Panc1 (cell line): ENCODE data around the gene OTOF.

ENCODE experiments used
- CTCF ChIP-seq: fragments of 450-650 bp; IDR thresholded peaks from 2 replicates; pipeline ENCODE4 v1.5.1; 2017; ENCODE audit warnings: mild to moderate bottlenecking
- POLR2AphosphoS5 ChIP-seq: IDR thresholded peaks from 2 replicates; pipeline ENCODE4 v1.6.1; 2012; ENCODE audit warnings: mild to moderate bottlenecking, low read depth, low read length, moderate library complexity
- REST ChIP-seq, 2 experiments: IDR thresholded peaks; 2 replicates each; pipeline ENCODE4 v1.6.1; 2011 to 2012; ENCODE audit warnings: low read depth in 2 of 2, control low read depth in 1 of 2, low read length in 1 of 2, mild to moderate bottlenecking in 1 of 2, moderate library complexity in 1 of 2; ENCODE audit not compliant: insufficient read depth in 1 of 2
- SIN3A ChIP-seq: IDR thresholded peaks from 2 replicates; pipeline ENCODE4 v1.6.1; 2012; ENCODE audit warnings: low read depth, mild to moderate bottlenecking, low read length, moderate library complexity, borderline replicate concordance; ENCODE audit not compliant: insufficient read depth
- TCF7L2 ChIP-seq: IDR thresholded peaks from 2 replicates; pipeline ENCODE4 v1.6.1; 2011; ENCODE audit warnings: mild to moderate bottlenecking, low read depth, low read length, inconsistent platforms

GRCh38 chr2:26471289-26471688, 6.6 kb downstream of the OTOF start:
- TF ChIP-seq CTCF (no peak), POLR2AphosphoS5 (no peak), SIN3A (no peak), REST (IDR thresholded peaks at IDR 0.05; ENCODE audit: insufficient read depth in 1 of 2, low read depth in 2 of 2, low read length in 1 of 2) (no peak), TCF7L2 (no peak)
